ENCODE data around the gene TTC9.

The TTC9 gene

GRCh38 chr14:70622111-70622712, 19.5 kb upstream of the TTC9 start:
- TF ChIP-seq, protein P1, sequence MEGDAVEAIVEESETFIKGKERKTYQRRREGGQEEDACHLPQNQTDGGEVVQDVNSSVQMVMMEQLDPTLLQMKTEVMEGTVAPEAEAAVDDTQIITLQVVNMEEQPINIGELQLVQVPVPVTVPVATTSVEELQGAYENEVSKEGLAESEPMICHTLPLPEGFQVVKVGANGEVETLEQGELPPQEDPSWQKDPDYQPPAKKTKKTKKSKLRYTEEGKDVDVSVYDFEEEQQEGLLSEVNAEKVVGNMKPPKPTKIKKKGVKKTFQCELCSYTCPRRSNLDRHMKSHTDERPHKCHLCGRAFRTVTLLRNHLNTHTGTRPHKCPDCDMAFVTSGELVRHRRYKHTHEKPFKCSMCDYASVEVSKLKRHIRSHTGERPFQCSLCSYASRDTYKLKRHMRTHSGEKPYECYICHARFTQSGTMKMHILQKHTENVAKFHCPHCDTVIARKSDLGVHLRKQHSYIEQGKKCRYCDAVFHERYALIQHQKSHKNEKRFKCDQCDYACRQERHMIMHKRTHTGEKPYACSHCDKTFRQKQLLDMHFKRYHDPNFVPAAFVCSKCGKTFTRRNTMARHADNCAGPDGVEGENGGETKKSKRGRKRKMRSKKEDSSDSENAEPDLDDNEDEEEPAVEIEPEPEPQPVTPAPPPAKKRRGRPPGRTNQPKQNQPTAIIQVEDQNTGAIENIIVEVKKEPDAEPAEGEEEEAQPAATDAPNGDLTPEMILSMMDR (IDR thresholded peaks at IDR 0.05; ENCODE audit: extremely low read depth, insufficient read depth, missing control alignments), result peak; percentile 85
- in situ Hi-C loops (cut with MboI; ENCODE audit: low pct_unique_long_range_greater_than_20kb, low sequenced_read_pairs, unreplicated experiment), result loop anchor here (5.0 to 25.0 kb wide), 2 partner anchors 195 to 340 kb away; no protein-coding TSS in a partner anchor
- peak; percentile 64 for DNase-seq (ENCODE audit: low spot score)

- in situ Hi-C loops (cut with MboI; ENCODE audit: low pct_unique_long_range_greater_than_20kb, low sequenced_read_pairs, unreplicated experiment), result loop anchor here (5.0 to 25.0 kb wide), 2 partner anchors 192 to 337 kb away; no protein-coding TSS in a partner anchor
- DNase-seq (ENCODE audit: low spot score), result no peak
- TF ChIP-seq, protein P1 (IDR thresholded peaks at IDR 0.05; ENCODE audit: extremely low read depth, insufficient read depth, missing control alignments), result no peak
Observed at GRCh38 chr14:70624972-70625371, 16.7 kb upstream of the TTC9 start.

DNA sequence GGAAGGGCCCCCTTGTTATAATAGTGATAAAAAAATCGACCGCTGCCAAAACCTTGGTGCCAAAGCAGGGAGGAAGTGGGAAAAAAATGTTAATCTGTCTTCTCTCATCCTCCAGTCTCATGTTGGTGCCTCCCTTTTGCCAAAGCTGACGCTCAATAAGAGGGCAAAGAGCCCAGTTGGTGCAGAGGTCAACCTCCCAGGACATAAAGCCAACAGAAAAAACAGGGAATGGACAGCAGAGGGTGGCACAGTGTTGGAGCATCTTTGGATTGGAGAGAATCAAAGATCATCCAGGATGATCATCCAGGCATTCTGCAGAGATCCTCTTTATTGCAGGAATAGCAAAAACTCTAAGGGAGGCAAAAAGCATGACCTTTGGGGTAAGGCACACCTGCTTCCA, 9.8 kb upstream of the TTC9 start:
- in situ Hi-C loops (cut with MboI; ENCODE audit: low pct_unique_long_range_greater_than_20kb, low sequenced_read_pairs, unreplicated experiment), result no loop called here
- TF ChIP-seq, protein P1 (IDR thresholded peaks at IDR 0.05; ENCODE audit: extremely low read depth, insufficient read depth, missing control alignments), result no peak
- DNase-seq (ENCODE audit: low spot score), result no peak

DNA sequence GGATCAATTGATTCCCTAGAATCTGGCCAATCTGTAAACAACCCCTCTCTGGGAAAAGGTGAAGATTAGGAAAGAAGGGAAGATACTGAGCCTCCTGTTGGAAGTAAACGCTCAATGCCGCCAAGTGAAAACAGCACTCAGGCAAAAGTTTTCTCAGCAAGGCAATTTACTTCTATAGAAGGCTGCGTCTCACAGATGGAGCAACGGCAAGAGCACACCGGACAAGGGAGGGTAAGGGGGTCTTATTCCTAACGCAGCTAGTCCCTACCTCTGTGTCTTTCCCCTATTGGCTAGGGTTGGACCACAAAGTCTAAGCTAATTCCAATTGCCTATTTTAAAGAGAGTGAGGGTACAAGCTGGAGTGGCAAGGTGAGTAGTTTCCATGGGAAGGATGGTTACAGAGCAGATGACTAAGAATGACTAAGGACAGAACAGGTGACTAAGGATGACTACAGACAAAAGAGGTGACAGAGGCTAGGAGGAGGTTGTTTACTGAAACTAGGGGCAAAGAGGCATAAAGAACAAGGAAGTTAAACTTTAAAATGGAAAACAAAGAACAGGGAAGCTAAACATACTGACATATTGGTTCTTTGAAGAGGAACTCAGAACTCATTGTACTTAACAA, 5.6 kb upstream of the TTC9 start:
- in situ Hi-C loops (cut with MboI; ENCODE audit: low pct_unique_long_range_greater_than_20kb, low sequenced_read_pairs, unreplicated experiment), result no loop called here
- DNase-seq (ENCODE audit: low spot score), result no peak
- TF ChIP-seq, protein P1 (IDR thresholded peaks at IDR 0.05; ENCODE audit: extremely low read depth, insufficient read depth, missing control alignments), result no peak

DNA sequence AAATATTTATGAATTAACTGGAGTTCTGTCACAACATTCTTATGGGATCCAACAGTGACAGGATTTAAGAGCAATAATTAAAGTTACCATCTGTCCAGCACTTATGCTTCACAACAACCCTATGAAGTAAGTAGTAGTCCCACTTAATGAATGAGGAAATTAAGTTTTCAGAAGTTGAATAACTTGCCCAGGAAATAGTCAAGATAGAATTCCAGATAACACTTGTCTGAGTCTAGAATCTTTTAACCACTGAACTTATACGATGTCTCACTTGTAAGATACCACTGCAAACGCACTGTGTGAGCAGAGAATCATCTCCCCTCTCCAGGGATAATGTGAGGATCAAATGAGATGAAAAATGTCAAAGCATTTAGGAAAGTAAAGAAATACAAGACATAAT, 3.3 kb upstream of the TTC9 start:
- TF ChIP-seq, protein P1 (IDR thresholded peaks at IDR 0.05; ENCODE audit: extremely low read depth, insufficient read depth, missing control alignments), result no peak
- no peak for DNase-seq (ENCODE audit: low spot score)
- in situ Hi-C loops (cut with MboI; ENCODE audit: low pct_unique_long_range_greater_than_20kb, low sequenced_read_pairs, unreplicated experiment), result no loop called here

DNA sequence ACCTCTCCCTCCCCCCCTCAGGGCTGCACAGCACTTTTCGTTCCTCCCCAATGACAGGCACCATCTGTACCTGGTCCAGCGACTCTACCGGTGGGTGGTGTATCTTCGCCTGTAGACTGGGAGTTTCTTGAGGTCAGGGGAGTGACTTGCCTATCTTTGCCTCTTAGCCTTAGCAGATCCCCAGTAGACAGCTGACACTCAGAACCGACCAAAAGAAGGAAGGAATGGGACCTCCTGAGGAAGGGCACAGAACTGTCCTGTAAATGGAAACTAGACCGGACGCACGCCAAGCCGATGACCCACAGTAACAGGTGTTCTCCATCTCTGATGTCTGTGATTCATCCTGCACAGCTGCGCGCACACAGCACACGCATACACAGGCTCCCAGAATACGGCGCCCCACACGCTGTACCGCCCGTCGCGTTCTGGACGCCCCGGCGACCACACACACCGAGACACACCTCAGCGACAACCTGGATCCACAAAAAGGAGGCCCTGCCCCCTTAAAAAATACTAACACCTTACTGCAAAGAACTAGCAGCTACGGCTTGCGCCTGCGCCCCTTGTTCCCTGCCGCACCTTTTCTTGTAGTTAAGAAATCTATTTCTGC, 673 bp upstream of the TTC9 start:
- peak; percentile 78 for DNase-seq (ENCODE audit: low spot score)
- in situ Hi-C loops (cut with MboI; ENCODE audit: low pct_unique_long_range_greater_than_20kb, low sequenced_read_pairs, unreplicated experiment), result no loop called here
- TF ChIP-seq, protein P1 (IDR thresholded peaks at IDR 0.05; ENCODE audit: extremely low read depth, insufficient read depth, missing control alignments), result peak; percentile 6

All from GM13977 (cell line).